ENCODE measurements around the gene TRAF3. TPM values are rescaled to one million over a fixed set of nuclear protein-coding genes. Genes with fewer than 3 reads are reported as not detected.

Gene TRAF3
- polyA plus RNA-seq, 1 of the 3 experiments (the other 2 are of a cell fraction), result 17.9 TPM

DNA sequence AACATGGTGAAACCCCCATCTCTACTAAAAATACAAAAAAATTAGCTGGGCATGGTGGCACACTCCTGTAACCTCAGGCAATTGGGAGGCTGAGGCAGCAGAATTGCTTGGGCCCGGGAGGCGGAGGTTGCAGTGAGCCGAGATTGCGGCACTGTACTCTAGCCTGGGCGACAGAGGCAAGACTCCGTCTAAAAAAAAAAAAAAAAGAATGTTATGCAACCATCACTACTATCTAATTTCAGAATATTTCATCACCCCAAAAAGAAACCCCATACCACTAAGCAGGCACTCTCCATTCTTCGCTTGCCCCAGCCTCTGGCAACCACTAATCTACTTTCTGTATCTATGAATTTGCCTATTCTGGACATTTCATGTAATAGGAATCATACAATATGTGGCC lies 76.4 kb downstream of the TRAF3 start (continued):
- TF ChIP-seq USF2 (IDR thresholded peaks at IDR 0.05; ENCODE audit: borderline replicate concordance, low read depth, low read length) (no peak), FOXJ3 (CRISPR knock-in tag; IDR thresholded peaks at IDR 0.05) (no peak), RCOR1 (IDR thresholded peaks at IDR 0.05; ENCODE audit: low read length) (no peak), MXI1 (IDR thresholded peaks at IDR 0.05; ENCODE audit: low read depth, low read length) (no peak)

DNA sequence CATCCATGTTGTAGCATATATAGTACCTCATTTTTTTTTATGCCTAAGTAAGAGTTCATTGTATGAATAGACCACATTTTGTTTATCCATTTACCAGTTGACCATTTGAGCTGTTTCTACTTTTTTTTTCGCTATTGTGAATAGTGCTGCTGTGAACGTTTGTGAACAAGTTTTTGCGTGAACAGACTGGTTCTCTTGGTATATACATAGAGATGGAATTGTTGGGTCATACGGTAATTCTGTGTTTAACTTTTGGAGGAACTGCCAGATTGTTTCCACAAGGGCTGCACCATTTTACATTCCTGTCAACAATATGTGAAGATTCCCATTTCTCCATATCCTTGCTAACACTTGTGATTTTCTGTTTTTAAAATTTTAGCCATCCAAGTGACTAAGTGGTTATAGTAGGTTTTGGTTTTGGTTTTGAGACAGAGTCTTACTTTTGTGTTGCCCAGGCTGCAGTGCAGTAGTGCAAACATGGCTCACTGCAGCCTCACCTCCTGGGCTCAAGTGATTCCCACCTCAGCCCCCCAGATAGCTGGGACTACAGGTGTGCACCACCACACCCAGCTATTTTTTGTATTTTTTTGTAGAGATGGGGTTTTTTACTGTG lies 76.9 kb downstream of the TRAF3 start:
- peaks cover 9% of the 10 kb centered on the region for H3F3A ChIP-seq (replicated peaks; ENCODE audit: insufficient read depth)
- H3K27ac ChIP-seq (ENCODE audit: low read depth in 2 of 2, low read length in 1 of 2), result no peak overlapping the region
- H3K4me2 ChIP-seq, result no peak overlapping the region
- peaks cover 0 to 8% of the 10 kb centered on the region in 2 experiments for H3K36me3 ChIP-seq (replicated peaks in 1 of 2; ENCODE audit: control insufficient read depth in 1 of 2, insufficient read depth in 2 of 2, low read length in 1 of 2)
- no peak overlapping the region for H3K9ac ChIP-seq
- peaks cover 56% of the 10 kb centered on the region for H3K79me2 ChIP-seq (ENCODE audit: insufficient read depth)
- H3K4me1 ChIP-seq (ENCODE audit: control insufficient read depth in 1 of 2, insufficient read depth in 2 of 2, low read depth in 1 of 2, low read length in 1 of 2), result peaks cover under 1 to 14% of the 10 kb centered on the region in 2 experiments; a peak in 3 of 4 replicates
- no peaks in the 10 kb centered on the region for H3K27me3 ChIP-seq (ENCODE audit: insufficient read depth)
- no peaks in the 10 kb centered on the region for H3K9me3 ChIP-seq
- ChIA-PET POLR2A (no interaction called here), CTCF (no interaction called here)
- H4K20me1 ChIP-seq (ENCODE audit: insufficient read depth), result 0 out of 2 replicates have a peak, but pooled peaks cover 10% of the 10 kb centered on the region
- H3K9me2 ChIP-seq, result no peaks in the 10 kb centered on the region
- H2AFZ ChIP-seq (ENCODE audit: low read depth), result no peak overlapping the region
- TF ChIP-seq ELF1 (IDR thresholded peaks at IDR 0.05), result no peak
- no peak for TF ChIP-seq NRF1 (IDR thresholded peaks at IDR 0.05; ENCODE audit: low read depth, low read length)
- TF ChIP-seq YY1 (IDR thresholded peaks at IDR 0.05; ENCODE audit: low read depth), result no peak
- TF ChIP-seq RAD21 (IDR thresholded peaks at IDR 0.05; ENCODE audit: low read length), result no peak
- no peak for TF ChIP-seq RFX5 (IDR thresholded peaks at IDR 0.05; ENCODE audit: low read length)
- no peak for TF ChIP-seq GABPA (IDR thresholded peaks at IDR 0.05; ENCODE audit: low read depth)
- TF ChIP-seq TCF12 (IDR thresholded peaks at IDR 0.05), result no peak
- TF ChIP-seq SIN3A (IDR thresholded peaks at IDR 0.05; ENCODE audit: borderline replicate concordance, low read depth, low read length), result no peak
- TF ChIP-seq FOXM1 (IDR thresholded peaks at IDR 0.05; ENCODE audit: low read depth), result no peak
- no peak for TF ChIP-seq EP300 (IDR thresholded peaks at IDR 0.05; ENCODE audit: borderline replicate concordance in 1 of 2, low read depth in 1 of 2, low read length in 1 of 2)
- no peak for TF ChIP-seq PBX3 (IDR thresholded peaks at IDR 0.05)
- TF ChIP-seq TAF1 (IDR thresholded peaks at IDR 0.05; ENCODE audit: borderline replicate concordance, low read depth, low read length), result no peak
- no peak for TF ChIP-seq RXRA (IDR thresholded peaks at IDR 0.05; ENCODE audit: borderline replicate concordance, low read depth)
- no peak overlapping the region for H3K4me3 ChIP-seq (ENCODE audit: low read depth in 2 of 2, low read length in 1 of 2)
- WGBS (ENCODE audit: low lambda C conversion rate), result 95% methylated on average over 4 of the region's 4 CpGs
- no peak for DNase-seq

Measured in SK-N-SH (cell line).